Head of caudate nucleus (tissue), 42 donors: ENCODE measurements around the gene ABCA10.

Source experiments
- DNase-seq, 42 donors: peaks; one replicate each; pipeline versions ENCODE4 v3.0.0 to v3.0.0-alpha.2; 2020 to 2021; ENCODE audit warnings: mixed read lengths in 7 of 42
- intact Hi-C: fragments of 100-400 bp; cut with DNase I; formaldehyde crosslinking; loops from one replicate; pipeline ENCODE4 v1.15.0; 2022

Gene ABCA10

GRCh38 chr17:69123626-69124025 is 105.0 kb downstream of the ABCA10 start:
- intact Hi-C loops, result no loop called here
- DNase-seq, result no peak

- intact Hi-C loops, result no loop called here
- DNase-seq, result no peak
These were observed 106.6 kb downstream of the ABCA10 start for GRCh38 chr17:69122065-69122464.

GRCh38 chr17:69117855-69118784 is 110.5 kb downstream of the ABCA10 start:
- intact Hi-C loops, result no loop called here
- no peak for DNase-seq

GRCh38 chr17:69111794-69112193 is 116.8 kb downstream of the ABCA10 start:
- no peak for DNase-seq
- intact Hi-C loops, result no loop called here

- DNase-seq, result no peak
- intact Hi-C loops, result no loop called here
These were observed 122.5 kb downstream of the ABCA10 start for GRCh38 chr17:69105907-69106730.

GRCh38 chr17:69103557-69104233 is 124.9 kb downstream of the ABCA10 start:
- DNase-seq, result no peak
- intact Hi-C loops, result no loop called here

GRCh38 chr17:69098625-69099024 is 130.0 kb downstream of the ABCA10 start:
- intact Hi-C loops, result no loop called here

More at GRCh38 chr17:69098625-69099024, 130.0 kb downstream of the ABCA10 start:
- no peak for DNase-seq
